Caco-2 (cell line): Measurements from ENCODE around the gene INTS6. TPM values are rescaled to one million over a fixed set of nuclear protein-coding genes. Genes with fewer than 3 reads are reported as not detected.

Experiments
- BruUV-seq: library from RNA; stranded (reverse); fragments of 400-500 nt; replicated peaks from 2 replicates; lab custom pipeline; 2021; lab: Mats Ljungman, UMichigan
- CTCF ChIA-PET: fragments of 300-600 bp; sonication (Branson Sonifier 250); formaldehyde crosslinking; loops from one replicate; lab custom pipeline; 2022; ENCODE audit warnings: antibody characterized with exemption; lab: Charles Lee
- POLR2A ChIA-PET: fragments of 300-600 bp; sonication (Branson Sonifier 250); formaldehyde crosslinking; loops from one replicate; lab custom pipeline; 2022; ENCODE audit warnings: antibody characterized with exemption; lab: Charles Lee
- DNase-seq, 2 experiments: peaks; one replicate each; pipeline versions ENCODE4 v3.0.0 to v3.0.0-alpha.2; 2020 to 2022
- H3K27me3 ChIP-seq: replicated peaks from 2 replicates; pipeline ENCODE4 v1.6.0; 2011; ENCODE audit warnings: low read length; ENCODE audit not compliant: control insufficient read depth, insufficient read depth
- H3K36me3 ChIP-seq: 2 replicates; pipeline ENCODE4 v1.5.1; 2011; ENCODE audit warnings: low read length; ENCODE audit not compliant: control insufficient read depth, insufficient read depth
- H3K4me1 ChIP-seq: fragments of 250-450 bp; sonication (Bioruptor Pico); 2 replicates; pipeline ENCODE4 v1.5.1; 2020; ENCODE audit warnings: mild to moderate bottlenecking
- H3K4me3 ChIP-seq: 2 replicates; pipeline ENCODE4 v1.5.1; 2011; ENCODE audit warnings: low read depth, mild to moderate bottlenecking, control low read depth, low read length
- H3K9me3 ChIP-seq: fragments of 250-450 bp; sonication (Bioruptor Pico); 2 replicates; pipeline ENCODE4 v1.5.1; 2020; ENCODE audit warnings: mild to moderate bottlenecking, moderate library complexity
- H3K27ac Mint-ChIP-seq: one replicate; pipeline ENCODE4 v1.8.0; 2022; ENCODE audit warnings: mixed read lengths; ENCODE audit not compliant: unreplicated experiment
- H3K27me3 Mint-ChIP-seq: one replicate; pipeline ENCODE4 v1.8.0; 2022; ENCODE audit warnings: mixed read lengths; ENCODE audit not compliant: insufficient read depth, unreplicated experiment
- H3K36me3 Mint-ChIP-seq: one replicate; pipeline ENCODE4 v1.8.0; 2022; ENCODE audit warnings: mild to moderate bottlenecking, mixed read lengths; ENCODE audit not compliant: insufficient read depth, unreplicated experiment
- H3K4me1 Mint-ChIP-seq: one replicate; pipeline ENCODE4 v1.8.0; 2022; ENCODE audit warnings: low read depth, mixed read lengths; ENCODE audit not compliant: unreplicated experiment
- H3K4me3 Mint-ChIP-seq: one replicate; pipeline ENCODE4 v1.8.0; 2022; ENCODE audit warnings: mild to moderate bottlenecking, moderate library complexity, mixed read lengths; ENCODE audit not compliant: unreplicated experiment
- H3K9me3 Mint-ChIP-seq: one replicate; pipeline ENCODE4 v1.8.0; 2022; ENCODE audit warnings: mixed read lengths; ENCODE audit not compliant: unreplicated experiment
- intact Hi-C: fragments of 100-400 bp; cut with micrococcal nuclease; formaldehyde crosslinking; loops from one replicate; pipeline ENCODE4 v1.10.0; 2022; ENCODE audit not compliant: unreplicated experiment
- total RNA-seq: library from RNA; stranded (reverse); gene quantifications from 2 replicates; pipeline ENCODE4 v1.2.3, GENCODE V29; 2022
- TF ChIP-seq, protein P1 (sequence below), 2 experiments: fragments of 200-600 bp in 1 of 2; IDR thresholded peaks; 1 replicate in 1 of 2; 2 replicates in 1 of 2; pipeline versions ENCODE4 v1.5.1 to v1.8.0; 2011 to 2022; ENCODE audit warnings: antibody characterized with exemption in 1 of 2, control low read depth in 1 of 2, inconsistent platforms in 1 of 2, low read depth in 1 of 2, low read length in 1 of 2, mild to moderate bottlenecking in 1 of 2, moderate library complexity in 1 of 2; ENCODE audit not compliant: insufficient read depth in 1 of 2, severe bottlenecking in 1 of 2, unreplicated experiment in 1 of 2

INTS6 gene
- total RNA-seq, 1 experiment from 2014 or later: 42.6 TPM

DNA sequence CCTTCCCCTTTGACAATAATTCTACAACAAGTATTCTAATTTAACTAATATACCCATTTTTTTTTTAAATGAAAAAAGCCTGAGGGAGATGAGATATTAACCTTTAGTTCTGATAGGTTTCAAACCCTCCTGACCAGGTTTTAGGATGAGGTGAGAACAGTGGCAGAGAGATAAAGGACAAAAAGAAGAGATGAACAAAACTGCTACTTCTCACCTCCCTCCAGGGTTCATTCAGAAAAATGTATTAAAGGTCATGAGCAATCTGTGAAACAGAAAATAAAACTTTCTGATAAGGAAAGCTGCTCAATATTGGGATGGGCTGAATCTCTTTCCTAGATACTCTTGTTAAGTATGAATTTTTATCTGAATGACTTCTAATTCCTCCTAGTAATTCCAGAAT is 89.2 kb downstream of the INTS6 start:
- Mint-ChIP-seq H3K27me3 (no peaks in the 10 kb centered on the region), H3K4me3 (no peak overlapping the region), H3K27ac (no peak overlapping the region), H3K36me3 (peaks cover 51% of the 10 kb centered on the region), H3K9me3 (no peaks in the 10 kb centered on the region), H3K4me1 (peaks cover 19% of the 10 kb centered on the region)
- DNase-seq: no peak
- peaks cover 2% of the 10 kb centered on the region; the same call in 1 of the 2 replicates for H3K36me3 ChIP-seq
- H3K4me3 ChIP-seq: no peak overlapping the region
- CTCF ChIA-PET: no interaction called here
- TF ChIP-seq, protein P1, sequence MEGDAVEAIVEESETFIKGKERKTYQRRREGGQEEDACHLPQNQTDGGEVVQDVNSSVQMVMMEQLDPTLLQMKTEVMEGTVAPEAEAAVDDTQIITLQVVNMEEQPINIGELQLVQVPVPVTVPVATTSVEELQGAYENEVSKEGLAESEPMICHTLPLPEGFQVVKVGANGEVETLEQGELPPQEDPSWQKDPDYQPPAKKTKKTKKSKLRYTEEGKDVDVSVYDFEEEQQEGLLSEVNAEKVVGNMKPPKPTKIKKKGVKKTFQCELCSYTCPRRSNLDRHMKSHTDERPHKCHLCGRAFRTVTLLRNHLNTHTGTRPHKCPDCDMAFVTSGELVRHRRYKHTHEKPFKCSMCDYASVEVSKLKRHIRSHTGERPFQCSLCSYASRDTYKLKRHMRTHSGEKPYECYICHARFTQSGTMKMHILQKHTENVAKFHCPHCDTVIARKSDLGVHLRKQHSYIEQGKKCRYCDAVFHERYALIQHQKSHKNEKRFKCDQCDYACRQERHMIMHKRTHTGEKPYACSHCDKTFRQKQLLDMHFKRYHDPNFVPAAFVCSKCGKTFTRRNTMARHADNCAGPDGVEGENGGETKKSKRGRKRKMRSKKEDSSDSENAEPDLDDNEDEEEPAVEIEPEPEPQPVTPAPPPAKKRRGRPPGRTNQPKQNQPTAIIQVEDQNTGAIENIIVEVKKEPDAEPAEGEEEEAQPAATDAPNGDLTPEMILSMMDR (IDR thresholded peaks at IDR 0.05; ENCODE audit: insufficient read depth in 1 of 2, low read depth in 1 of 2, low read length in 1 of 2, severe bottlenecking in 1 of 2, unreplicated experiment in 1 of 2): no peak
- no TSS peak for BruUV-seq
- intact Hi-C loops: no loop called here
- peaks cover 29% of the 10 kb centered on the region for H3K4me1 ChIP-seq
- no peaks in the 10 kb centered on the region for H3K27me3 ChIP-seq
- H3K9me3 ChIP-seq: no peaks in the 10 kb centered on the region
- POLR2A ChIA-PET: no interaction called here

GRCh38 chr13:51361106-51361505 is 91.7 kb downstream of the INTS6 start:
- H3K4me1 ChIP-seq: peaks cover 33% of the 10 kb centered on the region
- Mint-ChIP-seq H3K27ac (no peak overlapping the region), H3K4me1 (peaks cover 27% of the 10 kb centered on the region), H3K36me3 (peaks cover 62% of the 10 kb centered on the region), H3K9me3 (no peaks in the 10 kb centered on the region), H3K4me3 (no peak overlapping the region), H3K27me3 (no peaks in the 10 kb centered on the region)
- POLR2A ChIA-PET: no interaction called here
- TF ChIP-seq, protein P1 (IDR thresholded peaks at IDR 0.05; ENCODE audit: insufficient read depth in 1 of 2, low read depth in 1 of 2, low read length in 1 of 2, severe bottlenecking in 1 of 2, unreplicated experiment in 1 of 2): no peak
- intact Hi-C loops: no loop called here
- TSS peak; percentile 57 for BruUV-seq
- no peaks in the 10 kb centered on the region for H3K9me3 ChIP-seq
- CTCF ChIA-PET: no interaction called here
- peaks cover 2% of the 10 kb centered on the region; the same call in 1 of the 2 replicates for H3K36me3 ChIP-seq
- no peak overlapping the region for H3K4me3 ChIP-seq
- H3K27me3 ChIP-seq: no peaks in the 10 kb centered on the region
- DNase-seq: no peak

GRCh38 chr13:51360489-51360888 is 92.3 kb downstream of the INTS6 start:
- TF ChIP-seq, protein P1 (IDR thresholded peaks at IDR 0.05; ENCODE audit: insufficient read depth in 1 of 2, low read depth in 1 of 2, low read length in 1 of 2, severe bottlenecking in 1 of 2, unreplicated experiment in 1 of 2): no peak
- BruUV-seq: no TSS peak
- H3K27me3 ChIP-seq: no peaks in the 10 kb centered on the region
- Mint-ChIP-seq H3K4me3 (no peak overlapping the region), H3K9me3 (no peaks in the 10 kb centered on the region), H3K27ac (no peak overlapping the region), H3K36me3 (peaks cover 62% of the 10 kb centered on the region), H3K4me1 (peaks cover 34% of the 10 kb centered on the region), H3K27me3 (no peaks in the 10 kb centered on the region)
- H3K36me3 ChIP-seq: peaks cover 2% of the 10 kb centered on the region; the same call in 1 of the 2 replicates
- H3K4me3 ChIP-seq: no peak overlapping the region
- peaks cover 37% of the 10 kb centered on the region for H3K4me1 ChIP-seq
- ChIA-PET POLR2A (interaction anchor here (0.6 kb wide), 1 partner anchor 93 kb away, joined by 5 read pairs; no protein-coding TSS in a partner anchor), CTCF (no interaction called here)
- intact Hi-C loops: no loop called here
- no peak for DNase-seq
- no peaks in the 10 kb centered on the region for H3K9me3 ChIP-seq
